Parathyroid adenoma (tissue), 2 donors: ENCODE measurements around the gene EPHB1.

Source experiments
- H2AFZ ChIP-seq: fragments of 300-600 bp; sonication (generic); one replicate; pipeline ENCODE4 v1.7.0; 2017; ENCODE audit warnings: antibody characterized with exemption, mild to moderate bottlenecking
- H3K27ac ChIP-seq: fragments of 300-600 bp; sonication (generic); one replicate; pipeline ENCODE4 v1.7.0; 2017
- H3K27me3 ChIP-seq: fragments of 300-600 bp; sonication (generic); one replicate; pipeline ENCODE4 v1.7.0; 2017; ENCODE audit warnings: low read length; ENCODE audit not compliant: control insufficient read depth, insufficient read depth
- H3K36me3 ChIP-seq: fragments of 300-600 bp; sonication (generic); one replicate; pipeline ENCODE4 v1.7.0; 2017; ENCODE audit warnings: low read length; ENCODE audit not compliant: control insufficient read depth, insufficient read depth
- H3K4me1 ChIP-seq: fragments of 300-600 bp; sonication (generic); one replicate; pipeline ENCODE4 v1.7.0; 2017; ENCODE audit warnings: control low read depth
- H3K4me2 ChIP-seq: fragments of 300-600 bp; sonication (generic); one replicate; pipeline ENCODE4 v1.7.0; 2017; ENCODE audit warnings: low read length
- H3K4me3 ChIP-seq: fragments of 300-600 bp; sonication (generic); one replicate; pipeline ENCODE4 v1.7.0; 2017; ENCODE audit warnings: low read depth, low read length
- H3K79me2 ChIP-seq: fragments of 300-600 bp; sonication (generic); one replicate; pipeline ENCODE4 v1.7.0; 2017; ENCODE audit warnings: control low read depth
- H3K9ac ChIP-seq: fragments of 300-600 bp; sonication (generic); one replicate; pipeline ENCODE4 v1.7.0; 2017; ENCODE audit warnings: mild to moderate bottlenecking
- H3K9me3 ChIP-seq: fragments of 300-600 bp; sonication (generic); one replicate; pipeline ENCODE4 v1.7.0; 2017; ENCODE audit warnings: low read length; ENCODE audit not compliant: control insufficient read depth
- TF ChIP-seq, protein P1 (sequence below): fragments of 300-600 bp; sonication (generic); IDR thresholded peaks from one replicate; pipeline ENCODE4 v1.7.0; 2017; ENCODE audit warnings: antibody characterized with exemption, mild to moderate bottlenecking
- donor health status: primary hyperparathyroidism.

EPHB1 gene

DNA sequence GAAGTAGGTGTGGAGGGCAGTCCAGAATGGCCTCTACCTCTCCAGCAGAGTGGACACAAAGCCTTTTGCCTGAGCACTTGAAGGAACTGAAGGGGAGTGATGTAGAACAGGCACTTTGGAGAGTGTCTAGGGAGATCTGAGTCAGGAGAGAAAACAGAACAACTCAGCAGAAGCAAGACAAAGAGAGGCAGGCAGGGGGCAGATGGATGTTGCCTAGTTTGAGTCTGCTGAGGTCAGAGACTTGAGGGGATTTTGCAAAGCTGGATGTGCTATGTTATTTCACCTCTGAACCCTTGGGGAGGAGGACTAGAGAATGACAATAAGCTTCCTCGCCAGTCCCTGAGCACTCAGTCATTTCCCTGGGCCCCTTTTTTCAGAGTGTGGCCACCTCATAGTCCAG is 366.4 kb downstream of the EPHB1 start:
- TF ChIP-seq, protein P1, sequence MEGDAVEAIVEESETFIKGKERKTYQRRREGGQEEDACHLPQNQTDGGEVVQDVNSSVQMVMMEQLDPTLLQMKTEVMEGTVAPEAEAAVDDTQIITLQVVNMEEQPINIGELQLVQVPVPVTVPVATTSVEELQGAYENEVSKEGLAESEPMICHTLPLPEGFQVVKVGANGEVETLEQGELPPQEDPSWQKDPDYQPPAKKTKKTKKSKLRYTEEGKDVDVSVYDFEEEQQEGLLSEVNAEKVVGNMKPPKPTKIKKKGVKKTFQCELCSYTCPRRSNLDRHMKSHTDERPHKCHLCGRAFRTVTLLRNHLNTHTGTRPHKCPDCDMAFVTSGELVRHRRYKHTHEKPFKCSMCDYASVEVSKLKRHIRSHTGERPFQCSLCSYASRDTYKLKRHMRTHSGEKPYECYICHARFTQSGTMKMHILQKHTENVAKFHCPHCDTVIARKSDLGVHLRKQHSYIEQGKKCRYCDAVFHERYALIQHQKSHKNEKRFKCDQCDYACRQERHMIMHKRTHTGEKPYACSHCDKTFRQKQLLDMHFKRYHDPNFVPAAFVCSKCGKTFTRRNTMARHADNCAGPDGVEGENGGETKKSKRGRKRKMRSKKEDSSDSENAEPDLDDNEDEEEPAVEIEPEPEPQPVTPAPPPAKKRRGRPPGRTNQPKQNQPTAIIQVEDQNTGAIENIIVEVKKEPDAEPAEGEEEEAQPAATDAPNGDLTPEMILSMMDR = no peak
- no peaks in the 10 kb centered on the region for H3K27me3 ChIP-seq

DNA sequence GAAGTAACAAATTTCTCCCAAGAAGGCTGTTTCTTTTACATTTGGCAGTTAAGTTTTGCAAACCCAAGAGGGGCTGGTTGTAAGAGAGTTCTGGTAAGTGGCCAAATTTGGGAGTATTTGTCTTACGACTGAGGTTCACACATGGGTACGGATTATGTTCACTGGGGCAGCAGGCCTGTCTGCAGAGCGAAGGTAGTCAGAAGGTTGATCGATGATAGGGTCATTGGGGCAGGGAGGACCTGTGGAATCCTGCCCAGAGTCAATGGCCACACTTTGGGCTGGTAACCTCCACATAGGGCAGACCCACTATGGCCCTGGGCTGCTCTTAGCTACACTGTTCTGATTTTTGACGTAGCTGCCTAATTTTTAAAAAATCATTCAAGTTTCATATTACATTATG is 368.6 kb downstream of the EPHB1 start:
- no peaks in the 10 kb centered on the region for H3K79me2 ChIP-seq
- H3K9me3 ChIP-seq = no peaks in the 10 kb centered on the region
- H3K9ac ChIP-seq = no peak overlapping the region
- no peaks in the 10 kb centered on the region for H3K4me1 ChIP-seq
- no peaks in the 10 kb centered on the region for H3K36me3 ChIP-seq
- H3K4me3 ChIP-seq = no peak overlapping the region
- no peak overlapping the region for H3K4me2 ChIP-seq
- no peaks in the 10 kb centered on the region for H3K27me3 ChIP-seq
- H3K27ac ChIP-seq = no peak overlapping the region
- TF ChIP-seq, protein P1 = no peak
- H2AFZ ChIP-seq = no peak overlapping the region

More for the DNA sequence above, 366.4 kb downstream of the EPHB1 start:
- Histone ChIP-seq H3K4me3 (no peak overlapping the region), H3K79me2 (no peaks in the 10 kb centered on the region), H3K27ac (no peak overlapping the region), H3K9me3 (no peaks in the 10 kb centered on the region), H2AFZ (no peak overlapping the region), H3K9ac (no peak overlapping the region), H3K4me1 (no peaks in the 10 kb centered on the region), H3K4me2 (no peak overlapping the region), H3K36me3 (no peaks in the 10 kb centered on the region)

DNA sequence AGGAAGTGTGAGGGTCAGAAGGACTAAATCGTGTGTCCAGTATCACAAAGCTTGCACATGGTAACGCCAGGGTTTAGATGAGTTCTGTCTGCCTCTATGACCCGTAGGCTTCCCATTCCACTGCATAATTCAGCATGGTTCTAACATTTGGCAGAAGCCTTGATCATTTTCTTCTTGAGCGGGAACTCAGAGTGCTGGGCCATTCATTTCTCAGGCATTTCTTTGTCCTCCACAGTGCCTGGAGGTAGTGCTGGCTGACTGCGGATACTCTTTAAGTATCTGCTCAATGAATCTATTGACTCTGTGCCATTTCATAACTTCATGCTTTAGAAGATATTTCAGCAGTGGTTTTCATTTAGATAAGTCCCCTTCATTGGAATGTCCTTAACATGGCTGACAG is 370.2 kb downstream of the EPHB1 start:
- no peaks in the 10 kb centered on the region for H3K27me3 ChIP-seq
- H3K9me3 ChIP-seq = no peaks in the 10 kb centered on the region

DNA sequence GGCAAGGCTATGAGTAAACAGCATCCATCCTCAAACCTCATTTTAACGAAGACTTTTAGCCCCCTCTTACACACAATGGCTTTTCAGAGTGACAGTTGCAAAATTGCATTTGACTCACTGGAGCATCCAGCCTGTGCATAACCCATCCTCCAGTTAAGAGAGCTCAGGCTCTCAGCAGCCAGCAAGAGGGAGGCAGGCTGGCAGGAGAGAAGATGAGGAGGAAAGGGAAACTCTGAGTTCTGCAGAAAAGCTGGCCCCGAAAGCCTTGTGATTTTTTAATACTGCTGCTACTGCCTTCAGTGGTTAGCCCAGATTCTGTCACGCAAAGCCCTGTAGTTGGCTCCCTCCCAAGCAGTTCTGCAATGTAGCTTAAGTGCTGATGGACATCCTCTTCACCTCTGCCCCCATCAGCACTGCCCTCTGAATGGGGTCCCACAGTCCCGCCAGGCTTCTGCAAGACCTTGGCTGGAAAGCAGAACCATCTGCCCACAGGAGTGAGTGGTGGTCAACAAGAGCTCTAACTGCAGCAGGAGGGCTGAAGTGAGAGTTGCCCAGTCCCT is 371.3 kb downstream of the EPHB1 start:
- Histone ChIP-seq H3K9ac (no peak overlapping the region), H3K36me3 (no peaks in the 10 kb centered on the region), H2AFZ (no peak overlapping the region), H3K79me2 (no peaks in the 10 kb centered on the region), H3K27ac (no peak overlapping the region), H3K9me3 (no peaks in the 10 kb centered on the region), H3K27me3 (no peaks in the 10 kb centered on the region), H3K4me1 (no peaks in the 10 kb centered on the region), H3K4me2 (no peak overlapping the region), H3K4me3 (no peak overlapping the region)
- TF ChIP-seq, protein P1 = no peak

More for the DNA sequence above, 370.2 kb downstream of the EPHB1 start:
- TF ChIP-seq, protein P1 = no peak
- Histone ChIP-seq H2AFZ (no peak overlapping the region), H3K36me3 (no peaks in the 10 kb centered on the region), H3K4me1 (no peaks in the 10 kb centered on the region), H3K79me2 (no peaks in the 10 kb centered on the region), H3K4me3 (no peak overlapping the region), H3K9ac (no peak overlapping the region), H3K4me2 (no peak overlapping the region), H3K27ac (no peak overlapping the region)

DNA sequence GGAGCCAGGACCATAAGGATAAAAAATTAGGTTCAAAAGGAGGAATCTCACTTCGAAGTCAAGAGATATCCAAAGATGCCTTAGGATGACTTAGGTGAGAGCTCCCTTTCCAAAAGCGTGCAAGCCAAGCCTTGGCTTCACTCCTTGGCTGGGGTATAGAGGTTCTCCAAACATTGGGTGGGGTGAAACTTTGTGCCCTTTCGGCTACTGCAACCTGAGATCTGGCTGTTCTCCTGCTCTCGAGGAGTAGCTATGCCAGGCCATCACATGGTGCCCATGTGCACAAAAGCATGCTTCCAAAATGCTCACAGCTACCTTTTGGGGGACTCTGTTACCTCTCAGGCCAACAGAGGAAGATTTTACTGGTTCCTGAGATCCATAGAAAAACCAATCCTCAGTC is 373.8 kb downstream of the EPHB1 start:
- H3K9me3 ChIP-seq = no peaks in the 10 kb centered on the region
- TF ChIP-seq, protein P1 = no peak
- H2AFZ ChIP-seq = no peak overlapping the region
- H3K4me3 ChIP-seq = no peak overlapping the region
- no peaks in the 10 kb centered on the region for H3K36me3 ChIP-seq
- H3K79me2 ChIP-seq = no peaks in the 10 kb centered on the region
- no peak overlapping the region for H3K27ac ChIP-seq
- no peaks in the 10 kb centered on the region for H3K4me1 ChIP-seq
- H3K4me2 ChIP-seq = no peak overlapping the region
- H3K9ac ChIP-seq = no peak overlapping the region
- no peaks in the 10 kb centered on the region for H3K27me3 ChIP-seq
